ENCODE data around the gene CCDC57.

DNA sequence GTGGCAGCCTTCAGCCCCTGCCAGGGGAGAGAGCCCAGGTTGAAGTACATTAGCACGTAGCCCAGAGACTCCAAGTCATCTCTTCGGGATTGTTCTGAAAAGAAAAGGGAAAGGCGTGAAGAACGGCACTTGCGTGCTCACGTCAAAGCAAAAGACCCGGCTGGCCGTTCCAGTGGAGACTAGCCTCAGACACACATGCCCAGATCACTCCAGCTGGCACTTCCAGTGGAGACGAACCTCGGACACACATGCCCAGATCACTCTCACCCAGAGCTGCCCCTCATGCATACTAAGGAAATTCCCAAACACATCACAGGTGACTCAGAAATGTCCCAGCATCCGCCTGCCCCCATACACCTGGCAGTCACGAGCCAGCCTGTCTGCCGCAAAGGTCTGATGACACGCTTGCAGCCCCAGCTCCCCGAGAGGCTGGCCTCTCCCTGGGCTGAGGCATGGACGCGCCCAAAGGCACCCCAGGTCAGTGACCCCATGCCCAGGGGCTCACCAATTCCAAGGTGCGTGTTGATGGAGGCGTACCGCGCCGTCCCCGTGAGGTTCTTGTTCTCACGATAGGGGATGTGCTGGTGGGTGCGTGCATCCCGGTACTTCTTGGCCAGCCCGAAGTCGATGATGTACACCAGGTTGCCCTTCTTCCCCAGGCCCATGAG lies 40.0 kb upstream of the CCDC57 start:
- TF ChIP-seq, protein P1, sequence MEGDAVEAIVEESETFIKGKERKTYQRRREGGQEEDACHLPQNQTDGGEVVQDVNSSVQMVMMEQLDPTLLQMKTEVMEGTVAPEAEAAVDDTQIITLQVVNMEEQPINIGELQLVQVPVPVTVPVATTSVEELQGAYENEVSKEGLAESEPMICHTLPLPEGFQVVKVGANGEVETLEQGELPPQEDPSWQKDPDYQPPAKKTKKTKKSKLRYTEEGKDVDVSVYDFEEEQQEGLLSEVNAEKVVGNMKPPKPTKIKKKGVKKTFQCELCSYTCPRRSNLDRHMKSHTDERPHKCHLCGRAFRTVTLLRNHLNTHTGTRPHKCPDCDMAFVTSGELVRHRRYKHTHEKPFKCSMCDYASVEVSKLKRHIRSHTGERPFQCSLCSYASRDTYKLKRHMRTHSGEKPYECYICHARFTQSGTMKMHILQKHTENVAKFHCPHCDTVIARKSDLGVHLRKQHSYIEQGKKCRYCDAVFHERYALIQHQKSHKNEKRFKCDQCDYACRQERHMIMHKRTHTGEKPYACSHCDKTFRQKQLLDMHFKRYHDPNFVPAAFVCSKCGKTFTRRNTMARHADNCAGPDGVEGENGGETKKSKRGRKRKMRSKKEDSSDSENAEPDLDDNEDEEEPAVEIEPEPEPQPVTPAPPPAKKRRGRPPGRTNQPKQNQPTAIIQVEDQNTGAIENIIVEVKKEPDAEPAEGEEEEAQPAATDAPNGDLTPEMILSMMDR (IDR thresholded peaks at IDR 0.05): no peak
- no peak for TF ChIP-seq POLR2AphosphoS5 (IDR thresholded peaks at IDR 0.05)
- no peak for TF ChIP-seq POLR2A (IDR thresholded peaks at IDR 0.05)
- TF ChIP-seq EP300 (IDR thresholded peaks at IDR 0.05; ENCODE audit: low read depth): no peak

All from transverse colon (tissue), 4 donors.